ENCODE results near the gene RYR2. TPM values are rescaled to one million over a fixed set of nuclear protein-coding genes. Genes with fewer than 3 reads are reported as not detected.

RYR2 gene
- total RNA-seq, 3 donors from 2014 or later: 0.35 to 5.9 (median 0.94) TPM

GRCh38 chr1:237655778-237656177 lies 613.8 kb downstream of the RYR2 start:
- Histone ChIP-seq H3K9me3 (no peaks in the 10 kb centered on the region), H3K36me3 (ENCODE audit: low read depth) (no peaks in the 10 kb centered on the region), H3K4me1 (ENCODE audit: low read depth) (no peaks in the 10 kb centered on the region), H3K4me3 (no peak overlapping the region)
- TF ChIP-seq, protein P1, sequence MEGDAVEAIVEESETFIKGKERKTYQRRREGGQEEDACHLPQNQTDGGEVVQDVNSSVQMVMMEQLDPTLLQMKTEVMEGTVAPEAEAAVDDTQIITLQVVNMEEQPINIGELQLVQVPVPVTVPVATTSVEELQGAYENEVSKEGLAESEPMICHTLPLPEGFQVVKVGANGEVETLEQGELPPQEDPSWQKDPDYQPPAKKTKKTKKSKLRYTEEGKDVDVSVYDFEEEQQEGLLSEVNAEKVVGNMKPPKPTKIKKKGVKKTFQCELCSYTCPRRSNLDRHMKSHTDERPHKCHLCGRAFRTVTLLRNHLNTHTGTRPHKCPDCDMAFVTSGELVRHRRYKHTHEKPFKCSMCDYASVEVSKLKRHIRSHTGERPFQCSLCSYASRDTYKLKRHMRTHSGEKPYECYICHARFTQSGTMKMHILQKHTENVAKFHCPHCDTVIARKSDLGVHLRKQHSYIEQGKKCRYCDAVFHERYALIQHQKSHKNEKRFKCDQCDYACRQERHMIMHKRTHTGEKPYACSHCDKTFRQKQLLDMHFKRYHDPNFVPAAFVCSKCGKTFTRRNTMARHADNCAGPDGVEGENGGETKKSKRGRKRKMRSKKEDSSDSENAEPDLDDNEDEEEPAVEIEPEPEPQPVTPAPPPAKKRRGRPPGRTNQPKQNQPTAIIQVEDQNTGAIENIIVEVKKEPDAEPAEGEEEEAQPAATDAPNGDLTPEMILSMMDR (IDR thresholded peaks at IDR 0.05): no peak
- ATAC-seq (no peak), DNase-seq (no peak)
- intact Hi-C loops (cut with DNase I, micrococcal nuclease): no loop called here

- DNase-seq (no peak), ATAC-seq (no peak)
- Histone ChIP-seq H3K4me1 (ENCODE audit: low read depth) (no peaks in the 10 kb centered on the region), H3K4me3 (no peak overlapping the region), H3K9me3 (no peaks in the 10 kb centered on the region), H3K36me3 (ENCODE audit: low read depth) (no peaks in the 10 kb centered on the region)
- TF ChIP-seq, protein P1 (IDR thresholded peaks at IDR 0.05): no peak
- intact Hi-C loops (cut with DNase I, micrococcal nuclease): no loop called here
These were observed 622.4 kb downstream of the RYR2 start for GRCh38 chr1:237664348-237664747.

DNA sequence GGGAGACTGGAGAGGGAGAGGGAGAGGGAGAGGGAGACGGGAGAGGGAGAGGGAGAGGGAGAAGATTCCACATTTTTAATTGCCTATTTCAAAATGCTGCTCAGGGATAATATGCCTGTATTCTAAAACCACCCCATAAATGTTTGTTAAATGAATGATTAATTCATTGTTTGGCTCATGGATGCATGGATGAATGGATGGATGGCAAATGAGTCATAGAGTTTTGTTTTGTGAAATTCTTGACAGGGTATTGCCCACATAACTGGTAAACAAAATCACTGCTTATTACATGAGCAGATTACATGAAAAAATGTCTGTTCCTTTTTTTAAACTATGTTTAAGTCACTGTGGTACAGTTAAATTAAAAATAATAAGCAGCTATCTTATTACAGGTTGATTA lies 628.3 kb downstream of the RYR2 start:
- ATAC-seq: no peak

DNA sequence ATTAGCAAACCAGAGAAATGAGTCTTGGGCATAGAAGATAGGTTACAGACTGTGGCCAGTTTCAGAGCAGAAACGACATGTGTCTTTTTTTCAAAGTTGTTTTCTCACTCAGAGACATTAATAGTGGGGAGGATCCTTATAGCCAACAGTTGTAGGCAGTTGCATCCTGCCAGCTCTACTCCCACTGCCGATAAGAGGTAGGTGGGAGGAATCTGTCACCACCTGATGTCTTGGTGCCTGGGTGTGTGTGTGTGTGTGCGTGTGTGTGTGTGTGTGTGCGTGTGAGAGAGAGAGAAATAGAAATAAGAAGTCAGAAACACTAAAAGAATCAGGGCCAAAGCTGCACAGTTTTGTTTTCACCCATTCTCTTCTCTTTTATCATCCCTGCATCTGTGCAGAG lies 629.3 kb downstream of the RYR2 start:
- Histone ChIP-seq H3K4me3 (no peak overlapping the region), H3K36me3 (ENCODE audit: low read depth) (no peaks in the 10 kb centered on the region), H3K4me1 (ENCODE audit: low read depth) (no peaks in the 10 kb centered on the region), H3K9me3 (no peaks in the 10 kb centered on the region)
- TF ChIP-seq, protein P1 (IDR thresholded peaks at IDR 0.05): no peak
- intact Hi-C loops (cut with DNase I, micrococcal nuclease): no loop called here
- no peak for ATAC-seq
- DNase-seq: no peak

More for the DNA sequence above, 628.3 kb downstream of the RYR2 start:
- H3K4me3 ChIP-seq: no peak overlapping the region
- intact Hi-C loops (cut with DNase I, micrococcal nuclease): no loop called here
- TF ChIP-seq, protein P1 (IDR thresholded peaks at IDR 0.05): no peak
- H3K4me1 ChIP-seq (ENCODE audit: low read depth): no peaks in the 10 kb centered on the region
- no peaks in the 10 kb centered on the region for H3K9me3 ChIP-seq
- no peaks in the 10 kb centered on the region for H3K36me3 ChIP-seq (ENCODE audit: low read depth)
- no peak for DNase-seq

- Histone ChIP-seq H3K4me1 (ENCODE audit: low read depth) (no peaks in the 10 kb centered on the region), H3K4me3 (no peak overlapping the region), H3K36me3 (ENCODE audit: low read depth) (no peaks in the 10 kb centered on the region), H3K9me3 (no peaks in the 10 kb centered on the region)
- intact Hi-C loops (cut with DNase I, micrococcal nuclease): no loop called here
- TF ChIP-seq, protein P1 (IDR thresholded peaks at IDR 0.05): no peak
- ATAC-seq (no peak), DNase-seq (no peak)
These were observed 630.0 kb downstream of the RYR2 start for GRCh38 chr1:237671935-237672334.

- DNase-seq (peak in 1 of 3 donors; percentile 6), ATAC-seq (no peak)
- no peaks in the 10 kb centered on the region for H3K4me1 ChIP-seq (ENCODE audit: low read depth)
- TF ChIP-seq, protein P1 (IDR thresholded peaks at IDR 0.05): no peak
- H3K4me3 ChIP-seq: no peak overlapping the region
- H3K36me3 ChIP-seq (ENCODE audit: low read depth): no peaks in the 10 kb centered on the region
- intact Hi-C loops (cut with DNase I, micrococcal nuclease): no loop called here
- no peaks in the 10 kb centered on the region for H3K9me3 ChIP-seq
These were observed 630.8 kb downstream of the RYR2 start for GRCh38 chr1:237672748-237673147.
